ENCODE measurements around the gene KCNH4. TPM values are rescaled to one million over a fixed set of nuclear protein-coding genes. Genes with fewer than 3 reads are reported as not detected.

The KCNH4 gene
- total and polyA plus RNA-seq, 9 of the 15 experiments (the other 6 are each of a cell fraction or from before 2014, with no cell fraction given), result 0.10 to 1.8 (median 0.50) TPM

DNA sequence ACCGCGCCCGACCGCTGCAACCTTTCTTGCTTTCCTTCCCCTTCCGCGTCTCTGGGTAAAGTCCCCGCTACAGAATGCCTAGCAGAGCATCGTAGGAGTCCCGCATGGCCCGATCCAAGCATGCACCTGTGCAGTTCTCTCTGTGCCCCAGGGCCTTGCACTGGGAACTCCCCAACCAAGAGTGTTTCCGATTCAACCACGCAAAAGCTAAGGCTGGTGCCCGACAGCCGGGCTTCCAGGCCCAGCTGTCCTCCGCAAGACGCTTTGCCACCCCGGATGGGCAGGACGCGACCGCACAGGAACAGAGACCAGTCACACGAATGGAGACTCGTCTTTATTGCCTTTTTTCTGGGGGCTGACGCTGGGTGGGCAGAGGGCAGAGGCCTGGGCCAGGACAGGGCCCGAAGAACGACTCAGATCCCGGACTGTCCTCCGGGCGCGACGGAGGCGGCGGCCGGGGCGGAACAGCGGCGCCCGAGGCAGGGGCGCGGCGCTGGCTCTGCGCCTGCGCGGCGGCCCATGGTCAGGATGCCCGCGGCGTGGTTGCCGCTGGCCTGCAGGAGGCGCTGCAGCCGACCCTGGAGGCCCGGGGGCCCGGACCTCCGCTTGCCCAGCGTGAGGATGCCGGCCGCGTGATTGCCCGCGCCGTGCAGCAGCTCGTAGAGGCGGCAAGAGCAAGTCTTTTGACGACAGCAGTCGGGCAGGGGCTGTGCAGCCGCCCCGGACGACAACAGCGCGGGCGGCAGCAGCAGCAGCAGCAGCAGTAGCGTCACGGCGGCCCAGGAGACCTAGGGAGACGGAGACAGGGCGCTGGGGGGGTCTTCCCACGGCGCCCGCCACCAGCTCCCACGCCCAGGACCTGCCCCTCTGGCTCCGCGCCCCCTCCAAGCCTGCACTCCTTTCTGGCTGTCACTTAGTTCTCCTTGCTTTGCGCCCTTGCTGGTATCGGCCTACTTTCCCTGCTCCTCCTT is 3.1 kb upstream of the KCNH4 start (continued):
- TF ChIP-seq, protein P1, sequence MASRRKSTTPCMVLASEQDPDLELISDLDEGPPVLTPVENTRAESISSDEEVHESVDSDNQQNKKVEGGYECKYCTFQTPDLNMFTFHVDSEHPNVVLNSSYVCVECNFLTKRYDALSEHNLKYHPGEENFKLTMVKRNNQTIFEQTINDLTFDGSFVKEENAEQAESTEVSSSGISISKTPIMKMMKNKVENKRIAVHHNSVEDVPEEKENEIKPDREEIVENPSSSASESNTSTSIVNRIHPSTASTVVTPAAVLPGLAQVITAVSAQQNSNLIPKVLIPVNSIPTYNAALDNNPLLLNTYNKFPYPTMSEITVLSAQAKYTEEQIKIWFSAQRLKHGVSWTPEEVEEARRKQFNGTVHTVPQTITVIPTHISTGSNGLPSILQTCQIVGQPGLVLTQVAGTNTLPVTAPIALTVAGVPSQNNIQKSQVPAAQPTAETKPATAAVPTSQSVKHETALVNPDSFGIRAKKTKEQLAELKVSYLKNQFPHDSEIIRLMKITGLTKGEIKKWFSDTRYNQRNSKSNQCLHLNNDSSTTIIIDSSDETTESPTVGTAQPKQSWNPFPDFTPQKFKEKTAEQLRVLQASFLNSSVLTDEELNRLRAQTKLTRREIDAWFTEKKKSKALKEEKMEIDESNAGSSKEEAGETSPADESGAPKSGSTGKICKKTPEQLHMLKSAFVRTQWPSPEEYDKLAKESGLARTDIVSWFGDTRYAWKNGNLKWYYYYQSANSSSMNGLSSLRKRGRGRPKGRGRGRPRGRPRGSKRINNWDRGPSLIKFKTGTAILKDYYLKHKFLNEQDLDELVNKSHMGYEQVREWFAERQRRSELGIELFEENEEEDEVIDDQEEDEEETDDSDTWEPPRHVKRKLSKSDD (conservative IDR thresholded peaks at IDR 0.05; ENCODE audit: low read length), result no peak; the same call in 1 of the 2 replicates
- TF ChIP-seq, protein P2, sequence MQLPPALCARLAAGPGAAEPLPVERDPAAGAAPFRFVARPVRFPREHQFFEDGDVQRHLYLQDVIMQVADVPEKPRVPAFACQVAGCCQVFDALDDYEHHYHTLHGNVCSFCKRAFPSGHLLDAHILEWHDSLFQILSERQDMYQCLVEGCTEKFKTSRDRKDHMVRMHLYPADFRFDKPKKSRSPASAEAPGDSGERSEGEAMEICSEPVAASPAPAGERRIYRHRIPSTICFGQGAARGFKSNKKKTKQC (CRISPR knock-in tag; IDR thresholded peaks at IDR 0.05), result 0 out of 2 replicates have a peak, but pooled peaks have one; percentile 47
- TF ChIP-seq, protein P3, sequence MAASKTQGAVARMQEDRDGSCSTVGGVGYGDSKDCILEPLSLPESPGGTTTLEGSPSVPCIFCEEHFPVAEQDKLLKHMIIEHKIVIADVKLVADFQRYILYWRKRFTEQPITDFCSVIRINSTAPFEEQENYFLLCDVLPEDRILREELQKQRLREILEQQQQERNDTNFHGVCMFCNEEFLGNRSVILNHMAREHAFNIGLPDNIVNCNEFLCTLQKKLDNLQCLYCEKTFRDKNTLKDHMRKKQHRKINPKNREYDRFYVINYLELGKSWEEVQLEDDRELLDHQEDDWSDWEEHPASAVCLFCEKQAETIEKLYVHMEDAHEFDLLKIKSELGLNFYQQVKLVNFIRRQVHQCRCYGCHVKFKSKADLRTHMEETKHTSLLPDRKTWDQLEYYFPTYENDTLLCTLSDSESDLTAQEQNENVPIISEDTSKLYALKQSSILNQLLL (CRISPR knock-in tag; IDR thresholded peaks at IDR 0.05; ENCODE audit: borderline replicate concordance), result no peak
- TF ChIP-seq BHLHE40 (IDR thresholded peaks at IDR 0.05; ENCODE audit: low read length), result peak; percentile 32; the same call in 1 of the 2 replicates
- TF ChIP-seq NCOA1 (IDR thresholded peaks at IDR 0.05; ENCODE audit: low read depth), result no peak
- no peak for TF ChIP-seq PPARD (CRISPR knock-in tag; IDR thresholded peaks at IDR 0.05)
- no peak for TF ChIP-seq SNRNP70 (optimal IDR thresholded peaks at IDR 0.05; ENCODE audit: low read depth, low read length)
- no peak for TF ChIP-seq RUNX1 (IDR thresholded peaks at IDR 0.05; ENCODE audit: low read depth)
- no peak for TF ChIP-seq SMARCB1 (IDR thresholded peaks at IDR 0.05; ENCODE audit: insufficient read length, low read depth)
- TF ChIP-seq RFX5 (IDR thresholded peaks at IDR 0.05; ENCODE audit: low read depth, low read length), result no peak
- 0 out of 2 replicates have a peak, but pooled peaks have one; percentile 34 for TF ChIP-seq ELF2 (CRISPR knock-in tag; IDR thresholded peaks at IDR 0.05)
- peak; percentile 87; the same call in 1 of the 2 replicates for TF ChIP-seq ERF (CRISPR knock-in tag; IDR thresholded peaks at IDR 0.05)
- TF ChIP-seq E2F3 (CRISPR knock-in tag; IDR thresholded peaks at IDR 0.05), result peak; percentile 93
- peak; percentile 51 for TF ChIP-seq CHD1 (IDR thresholded peaks at IDR 0.05; ENCODE audit: low read length)
- TF ChIP-seq RBM22 (IDR thresholded peaks at IDR 0.05; ENCODE audit: low read depth, low read length, poor library complexity, severe bottlenecking), result no peak
- 0 out of 2 replicates have a peak, but pooled peaks have one; percentile 57 for TF ChIP-seq ZNF133 (CRISPR knock-in tag; IDR thresholded peaks at IDR 0.05)
- TF ChIP-seq ZFPM2 (CRISPR knock-in tag; IDR thresholded peaks at IDR 0.05), result no peak
- peak; percentile 95 to 96 for TF ChIP-seq NRF1 (conservative IDR thresholded peaks at IDR 0.05 in 1 of 2, IDR thresholded peaks at IDR 0.05 in 1 of 2)
- TF ChIP-seq TEAD2 (tag; IDR thresholded peaks at IDR 0.05), result no peak
- TF ChIP-seq, protein P4, sequence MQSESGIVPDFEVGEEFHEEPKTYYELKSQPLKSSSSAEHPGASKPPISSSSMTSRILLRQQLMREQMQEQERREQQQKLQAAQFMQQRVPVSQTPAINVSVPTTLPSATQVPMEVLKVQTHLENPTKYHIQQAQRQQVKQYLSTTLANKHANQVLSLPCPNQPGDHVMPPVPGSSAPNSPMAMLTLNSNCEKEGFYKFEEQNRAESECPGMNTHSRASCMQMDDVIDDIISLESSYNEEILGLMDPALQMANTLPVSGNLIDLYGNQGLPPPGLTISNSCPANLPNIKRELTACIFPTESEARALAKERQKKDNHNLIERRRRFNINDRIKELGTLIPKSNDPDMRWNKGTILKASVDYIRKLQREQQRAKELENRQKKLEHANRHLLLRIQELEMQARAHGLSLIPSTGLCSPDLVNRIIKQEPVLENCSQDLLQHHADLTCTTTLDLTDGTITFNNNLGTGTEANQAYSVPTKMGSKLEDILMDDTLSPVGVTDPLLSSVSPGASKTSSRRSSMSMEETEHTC (IDR thresholded peaks at IDR 0.05), result no peak
- TF ChIP-seq SIN3A (IDR thresholded peaks at IDR 0.05; ENCODE audit: borderline replicate concordance in 2 of 2, control insufficient read depth in 1 of 2, low read depth in 2 of 2, low read length in 2 of 2), result no peak

Data from K562 (cell line).